C4-2B (cell line): ENCODE results near the gene SCN1B.

Source experiments
- CTCF ChIP-seq: fragments of 450-650 bp; conservative IDR thresholded peaks from 2 replicates; pipeline ENCODE4 v1.5.1; 2017; ENCODE audit warnings: mild to moderate bottlenecking
- ZFX ChIP-seq: fragments of 450-650 bp; IDR thresholded peaks from 2 replicates; pipeline ENCODE4 v1.6.1; 2017

GRCh38 chr19:35042056-35042730 lies 11.9 kb downstream of the SCN1B start:
- TF ChIP-seq CTCF (no peak), ZFX (no peak)
